Chondrocyte (in vitro differentiated cells): Measurements from ENCODE around the gene SERINC2. TPM values are rescaled to one million over a fixed set of nuclear protein-coding genes. Genes with fewer than 3 reads are reported as not detected.

ENCODE experiments used
- DNase-seq: peaks from one replicate; pipeline ENCODE4 v3.0.0; 2021; ENCODE audit warnings: mixed read lengths, low spot score
- H3K27ac Mint-ChIP-seq: one replicate; pipeline ENCODE4 v1.8.0; 2021; ENCODE audit warnings: mild to moderate bottlenecking, moderate library complexity, mixed read lengths; ENCODE audit not compliant: unreplicated experiment
- H3K27me3 Mint-ChIP-seq: 2 replicates; pipeline ENCODE4 v1.8.0; 2021; ENCODE audit warnings: low read depth, mixed read lengths
- H3K36me3 Mint-ChIP-seq: 2 replicates; pipeline ENCODE4 v1.8.0; 2021; ENCODE audit warnings: low read depth, mixed read lengths
- H3K4me1 Mint-ChIP-seq: 2 replicates; pipeline ENCODE4 v1.8.0; 2021; ENCODE audit warnings: low read depth, mild to moderate bottlenecking, mixed read lengths
- H3K4me3 Mint-ChIP-seq: one replicate; pipeline ENCODE4 v1.8.0; 2021; ENCODE audit warnings: mild to moderate bottlenecking, moderate library complexity, mixed read lengths; ENCODE audit not compliant: unreplicated experiment
- H3K9me3 Mint-ChIP-seq: 2 replicates; pipeline ENCODE4 v1.8.0; 2021; ENCODE audit warnings: low read depth, mixed read lengths
- CTCF ChIP-seq: fragments of 200-600 bp; sonication (generic); IDR thresholded peaks from 2 replicates; pipeline ENCODE4 v1.5.0; 2021; ENCODE audit warnings: antibody characterized with exemption, mild to moderate bottlenecking, moderate library complexity
- total RNA-seq: library from RNA; stranded (reverse); gene quantifications from 3 replicates; pipeline ENCODE4 v1.2.1, GENCODE V29; 2021

The SERINC2 gene
- total RNA-seq, 1 donor from 2014 or later, result 19.8 TPM

GRCh38 chr1:31433396-31433930 lies 20.4 kb downstream of the SERINC2 start:
- Mint-ChIP-seq H3K4me3 (no peak overlapping the region), H3K27me3 (peaks cover 4% of the 10 kb centered on the region), H3K27ac (no peak overlapping the region), H3K36me3 (peaks cover 4% of the 10 kb centered on the region), H3K9me3 (no peaks in the 10 kb centered on the region), H3K4me1 (no peaks in the 10 kb centered on the region)
- no peak for DNase-seq
- no peak for TF ChIP-seq CTCF

GRCh38 chr1:31434101-31434871 lies 21.3 kb downstream of the SERINC2 start:
- H3K4me3 Mint-ChIP-seq, result no peak overlapping the region
- no peak overlapping the region for H3K27ac Mint-ChIP-seq
- no peaks in the 10 kb centered on the region for H3K4me1 Mint-ChIP-seq
- peaks cover 7% of the 10 kb centered on the region for H3K27me3 Mint-ChIP-seq
- H3K36me3 Mint-ChIP-seq, result peaks cover 1% of the 10 kb centered on the region
- no peak for DNase-seq
- no peaks in the 10 kb centered on the region for H3K9me3 Mint-ChIP-seq
- no peak for TF ChIP-seq CTCF

- DNase-seq, result no peak
- Mint-ChIP-seq H3K4me3 (no peak overlapping the region), H3K36me3 (no peaks in the 10 kb centered on the region), H3K4me1 (no peaks in the 10 kb centered on the region), H3K27ac (no peak overlapping the region), H3K27me3 (peaks cover 9% of the 10 kb centered on the region), H3K9me3 (no peaks in the 10 kb centered on the region)
- no peak for TF ChIP-seq CTCF
These were observed 22.0 kb downstream of the SERINC2 start for GRCh38 chr1:31434979-31435378.

GRCh38 chr1:31435471-31436409 lies 22.7 kb downstream of the SERINC2 start:
- no peaks in the 10 kb centered on the region for H3K36me3 Mint-ChIP-seq
- H3K27ac Mint-ChIP-seq, result no peak overlapping the region
- H3K9me3 Mint-ChIP-seq, result no peaks in the 10 kb centered on the region
- DNase-seq, result no peak
- no peaks in the 10 kb centered on the region for H3K4me1 Mint-ChIP-seq
- no peak for TF ChIP-seq CTCF
- H3K27me3 Mint-ChIP-seq, result peaks cover 9% of the 10 kb centered on the region
- H3K4me3 Mint-ChIP-seq, result no peak overlapping the region
